ENCODE results near the gene TBC1D26.
"Not testable (repeated sequence)": the region's sequence is repeated elsewhere in the genome, so short reads cannot be mapped to it uniquely, and the experiment has no call there.

Gene TBC1D26

GRCh38 chr17:15738066-15738465, 6.0 kb downstream of the TBC1D26 start:
- Mint-ChIP-seq H3K27me3 (ENCODE audit: low read depth, poor library complexity) (no peaks in the 10 kb centered on the region), H3K9me3 (no peaks in the 10 kb centered on the region), H3K4me1 (no peaks in the 10 kb centered on the region), H3K36me3 (ENCODE audit: low read depth) (no peaks in the 10 kb centered on the region), H3K27ac (no peak overlapping the region), H3K4me3 (no peak overlapping the region)
- DNase-seq, result no peak
- TF ChIP-seq, protein P1, sequence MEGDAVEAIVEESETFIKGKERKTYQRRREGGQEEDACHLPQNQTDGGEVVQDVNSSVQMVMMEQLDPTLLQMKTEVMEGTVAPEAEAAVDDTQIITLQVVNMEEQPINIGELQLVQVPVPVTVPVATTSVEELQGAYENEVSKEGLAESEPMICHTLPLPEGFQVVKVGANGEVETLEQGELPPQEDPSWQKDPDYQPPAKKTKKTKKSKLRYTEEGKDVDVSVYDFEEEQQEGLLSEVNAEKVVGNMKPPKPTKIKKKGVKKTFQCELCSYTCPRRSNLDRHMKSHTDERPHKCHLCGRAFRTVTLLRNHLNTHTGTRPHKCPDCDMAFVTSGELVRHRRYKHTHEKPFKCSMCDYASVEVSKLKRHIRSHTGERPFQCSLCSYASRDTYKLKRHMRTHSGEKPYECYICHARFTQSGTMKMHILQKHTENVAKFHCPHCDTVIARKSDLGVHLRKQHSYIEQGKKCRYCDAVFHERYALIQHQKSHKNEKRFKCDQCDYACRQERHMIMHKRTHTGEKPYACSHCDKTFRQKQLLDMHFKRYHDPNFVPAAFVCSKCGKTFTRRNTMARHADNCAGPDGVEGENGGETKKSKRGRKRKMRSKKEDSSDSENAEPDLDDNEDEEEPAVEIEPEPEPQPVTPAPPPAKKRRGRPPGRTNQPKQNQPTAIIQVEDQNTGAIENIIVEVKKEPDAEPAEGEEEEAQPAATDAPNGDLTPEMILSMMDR (IDR thresholded peaks at IDR 0.05), result no peak

DNA sequence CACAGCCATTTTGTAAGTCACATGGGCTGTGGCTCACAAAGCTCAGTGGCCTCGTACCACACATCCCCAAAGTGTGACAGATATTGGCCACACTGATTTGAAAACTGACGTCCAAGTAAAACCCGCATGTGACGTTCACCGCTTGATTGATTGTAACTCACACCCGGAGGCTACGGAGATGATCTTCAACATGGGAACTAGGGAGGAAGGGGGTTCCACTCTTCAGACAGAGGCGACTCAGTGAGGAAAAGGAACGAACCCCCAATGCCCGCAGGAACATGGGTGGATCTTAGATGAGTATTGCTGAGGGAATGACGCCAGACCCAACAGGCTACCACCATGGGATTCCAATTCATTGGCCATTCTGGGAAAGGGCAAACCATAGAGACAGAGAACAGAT, 7.2 kb downstream of the TBC1D26 start:
- not testable (repeated sequence) for H3K36me3 Mint-ChIP-seq (ENCODE audit: low read depth); DNase-seq; H3K4me1 Mint-ChIP-seq; H3K27ac Mint-ChIP-seq; H3K4me3 Mint-ChIP-seq; H3K27me3 Mint-ChIP-seq (ENCODE audit: low read depth, poor library complexity); H3K9me3 Mint-ChIP-seq

DNA sequence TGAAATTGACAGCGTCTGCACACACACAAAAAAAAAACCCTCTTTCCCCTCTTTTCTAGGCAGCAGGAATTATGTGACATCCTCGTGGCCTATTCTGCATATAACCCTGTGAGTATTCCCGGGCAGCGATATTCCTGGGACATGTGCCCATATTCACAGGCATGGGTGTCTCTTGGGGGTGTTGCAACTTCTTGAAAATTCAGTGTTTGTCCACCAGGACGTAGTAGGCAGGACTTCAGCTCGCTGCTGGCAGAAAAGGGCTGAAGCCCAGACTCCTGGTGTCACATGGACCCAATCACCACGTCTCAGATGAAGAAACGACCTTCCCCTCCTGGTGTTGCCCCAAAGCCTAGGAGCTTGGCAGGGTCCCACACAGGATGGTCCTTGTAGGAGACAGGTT, 8.0 kb downstream of the TBC1D26 start:
- H3K4me1 Mint-ChIP-seq; H3K27ac Mint-ChIP-seq; DNase-seq; H3K36me3 Mint-ChIP-seq (ENCODE audit: low read depth); H3K4me3 Mint-ChIP-seq; H3K9me3 Mint-ChIP-seq; H3K27me3 Mint-ChIP-seq (ENCODE audit: low read depth, poor library complexity): not testable (repeated sequence)

- TF ChIP-seq, protein P1 (IDR thresholded peaks at IDR 0.05), result no peak
- Mint-ChIP-seq H3K27ac (no peak overlapping the region), H3K4me3 (no peak overlapping the region), H3K27me3 (ENCODE audit: low read depth, poor library complexity) (no peaks in the 10 kb centered on the region), H3K36me3 (ENCODE audit: low read depth) (no peaks in the 10 kb centered on the region), H3K4me1 (no peaks in the 10 kb centered on the region), H3K9me3 (no peaks in the 10 kb centered on the region)
- DNase-seq, result no peak
Observed at GRCh38 chr17:15740570-15741120, 8.6 kb downstream of the TBC1D26 start.

- Mint-ChIP-seq H3K9me3 (peaks cover 4% of the 10 kb centered on the region), H3K27ac (no peak overlapping the region), H3K4me3 (no peak overlapping the region), H3K27me3 (ENCODE audit: low read depth, poor library complexity) (no peaks in the 10 kb centered on the region), H3K4me1 (no peaks in the 10 kb centered on the region), H3K36me3 (ENCODE audit: low read depth) (peaks cover 2% of the 10 kb centered on the region)
- TF ChIP-seq, protein P1 (IDR thresholded peaks at IDR 0.05), result no peak
- no peak for DNase-seq
Observed at GRCh38 chr17:15741624-15742023, 9.5 kb downstream of the TBC1D26 start.

- H3K27me3 Mint-ChIP-seq (ENCODE audit: low read depth, poor library complexity), result peaks cover under 1% of the 10 kb centered on the region
- no peaks in the 10 kb centered on the region for H3K4me1 Mint-ChIP-seq
- H3K36me3 Mint-ChIP-seq (ENCODE audit: low read depth), result peaks cover 6% of the 10 kb centered on the region
- H3K27ac Mint-ChIP-seq, result no peak overlapping the region
- DNase-seq, result no peak
- H3K9me3 Mint-ChIP-seq, result peaks cover 7% of the 10 kb centered on the region
- TF ChIP-seq, protein P1 (IDR thresholded peaks at IDR 0.05), result no peak
- no peak overlapping the region for H3K4me3 Mint-ChIP-seq
Observed at GRCh38 chr17:15742051-15742795, 10.1 kb downstream of the TBC1D26 start.

DNA sequence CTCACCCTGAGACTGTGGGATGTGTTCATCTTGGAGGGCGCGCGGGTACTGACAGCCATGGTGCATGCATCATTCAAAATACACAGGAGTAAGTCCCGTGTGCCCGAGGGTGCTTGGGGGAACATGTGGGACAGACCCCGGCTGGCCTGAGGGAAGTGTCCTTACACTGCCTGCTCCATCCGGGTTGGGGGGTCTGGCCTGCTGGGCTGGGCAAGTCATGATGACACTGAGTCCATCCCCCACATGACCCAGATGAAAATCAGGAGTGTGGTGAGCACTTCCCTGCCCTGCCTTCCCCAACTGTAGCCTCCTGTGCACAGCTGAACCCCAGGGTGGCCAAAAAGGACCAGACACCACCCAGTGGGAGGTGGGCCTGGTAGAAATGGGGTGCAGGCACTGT, 10.8 kb downstream of the TBC1D26 start:
- Mint-ChIP-seq H3K27me3 (ENCODE audit: low read depth, poor library complexity) (peaks cover 3% of the 10 kb centered on the region), H3K4me3 (no peak overlapping the region), H3K27ac (no peak overlapping the region), H3K36me3 (ENCODE audit: low read depth) (peaks cover 6% of the 10 kb centered on the region), H3K9me3 (peaks cover 7% of the 10 kb centered on the region), H3K4me1 (no peaks in the 10 kb centered on the region)
- DNase-seq, result no peak
- TF ChIP-seq, protein P1 (IDR thresholded peaks at IDR 0.05), result no peak

Measured in nephron progenitor cell (in vitro differentiated cells).